ENCODE measurements around the gene ADGRE1.

Gene ADGRE1

GRCh38 chr19:6952956-6953355 lies 65.6 kb downstream of the ADGRE1 start:
- DNase-seq (ENCODE audit: low read depth in 2 of 2, low spot score in 1 of 2) = no peak

- no peak for DNase-seq (ENCODE audit: low read depth in 2 of 2, low spot score in 1 of 2)
These were observed 67.7 kb downstream of the ADGRE1 start for GRCh38 chr19:6955082-6955481.

GRCh38 chr19:6956573-6956972 lies 69.2 kb downstream of the ADGRE1 start:
- DNase-seq (ENCODE audit: low read depth in 2 of 2, low spot score in 1 of 2) = no peak

GRCh38 chr19:6958791-6959190 lies 71.4 kb downstream of the ADGRE1 start:
- no peak for DNase-seq (ENCODE audit: low read depth in 2 of 2, low spot score in 1 of 2)

GRCh38 chr19:6963244-6963852 lies 76.0 kb downstream of the ADGRE1 start:
- DNase-seq (ENCODE audit: low read depth in 2 of 2, low spot score in 1 of 2) = no peak

- peak in 1 of 2 donors; percentile 8 for DNase-seq (ENCODE audit: low read depth in 2 of 2, low spot score in 1 of 2)
These were observed 76.6 kb downstream of the ADGRE1 start for GRCh38 chr19:6963937-6964336.

- DNase-seq (ENCODE audit: low read depth in 2 of 2, low spot score in 1 of 2) = no peak
These were observed 80.6 kb downstream of the ADGRE1 start for GRCh38 chr19:6967967-6968366.

- no peak for DNase-seq (ENCODE audit: low read depth in 2 of 2, low spot score in 1 of 2)
These were observed 82.1 kb downstream of the ADGRE1 start for GRCh38 chr19:6969490-6969889.

- DNase-seq (ENCODE audit: low read depth in 2 of 2, low spot score in 1 of 2) = no peak
These were observed 82.6 kb downstream of the ADGRE1 start for GRCh38 chr19:6970021-6970420.

- no peak for DNase-seq (ENCODE audit: low read depth in 2 of 2, low spot score in 1 of 2)
These were observed 83.1 kb downstream of the ADGRE1 start for GRCh38 chr19:6970443-6970842.

- DNase-seq (ENCODE audit: low read depth in 2 of 2, low spot score in 1 of 2) = no peak
These were observed 84.0 kb downstream of the ADGRE1 start for GRCh38 chr19:6971366-6971765.

GRCh38 chr19:6976197-6976596 lies 88.8 kb downstream of the ADGRE1 start:
- no peak for DNase-seq (ENCODE audit: low read depth in 2 of 2, low spot score in 1 of 2)

GRCh38 chr19:6979399-6979798 lies 92.0 kb downstream of the ADGRE1 start:
- no peak for DNase-seq (ENCODE audit: low read depth in 2 of 2, low spot score in 1 of 2)

GRCh38 chr19:6983448-6983847 lies 96.1 kb downstream of the ADGRE1 start:
- DNase-seq (ENCODE audit: low read depth in 2 of 2, low spot score in 1 of 2) = no peak

GRCh38 chr19:6987850-6988249 lies 100.5 kb downstream of the ADGRE1 start:
- DNase-seq (ENCODE audit: low read depth in 2 of 2, low spot score in 1 of 2) = no peak

GRCh38 chr19:6988257-6988656 lies 100.9 kb downstream of the ADGRE1 start:
- no peak for DNase-seq (ENCODE audit: low read depth in 2 of 2, low spot score in 1 of 2)
